ENCODE measurements around the gene TRIM39.

DNA sequence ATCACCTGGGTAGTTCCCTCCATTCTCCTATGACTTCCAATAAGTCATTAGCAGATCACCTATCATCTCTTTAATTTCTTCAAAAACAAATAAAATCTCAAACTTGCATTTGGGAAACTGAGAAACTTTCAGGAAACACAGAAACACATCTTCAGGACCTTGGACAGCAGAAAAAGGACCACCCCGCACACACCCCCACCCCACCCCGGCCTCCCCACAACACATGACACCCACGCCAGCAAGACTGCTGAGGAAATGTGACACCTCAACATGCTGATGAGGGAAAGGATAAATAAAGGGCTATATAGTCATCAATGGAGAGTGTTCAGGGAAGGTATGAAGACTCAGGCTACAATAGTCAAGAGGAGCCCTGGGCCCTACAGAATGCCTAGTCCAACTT, 15.6 kb upstream of the TRIM39 start:
- TF ChIP-seq, protein P1, sequence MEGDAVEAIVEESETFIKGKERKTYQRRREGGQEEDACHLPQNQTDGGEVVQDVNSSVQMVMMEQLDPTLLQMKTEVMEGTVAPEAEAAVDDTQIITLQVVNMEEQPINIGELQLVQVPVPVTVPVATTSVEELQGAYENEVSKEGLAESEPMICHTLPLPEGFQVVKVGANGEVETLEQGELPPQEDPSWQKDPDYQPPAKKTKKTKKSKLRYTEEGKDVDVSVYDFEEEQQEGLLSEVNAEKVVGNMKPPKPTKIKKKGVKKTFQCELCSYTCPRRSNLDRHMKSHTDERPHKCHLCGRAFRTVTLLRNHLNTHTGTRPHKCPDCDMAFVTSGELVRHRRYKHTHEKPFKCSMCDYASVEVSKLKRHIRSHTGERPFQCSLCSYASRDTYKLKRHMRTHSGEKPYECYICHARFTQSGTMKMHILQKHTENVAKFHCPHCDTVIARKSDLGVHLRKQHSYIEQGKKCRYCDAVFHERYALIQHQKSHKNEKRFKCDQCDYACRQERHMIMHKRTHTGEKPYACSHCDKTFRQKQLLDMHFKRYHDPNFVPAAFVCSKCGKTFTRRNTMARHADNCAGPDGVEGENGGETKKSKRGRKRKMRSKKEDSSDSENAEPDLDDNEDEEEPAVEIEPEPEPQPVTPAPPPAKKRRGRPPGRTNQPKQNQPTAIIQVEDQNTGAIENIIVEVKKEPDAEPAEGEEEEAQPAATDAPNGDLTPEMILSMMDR (IDR thresholded peaks at IDR 0.05), result no peak
- TF ChIP-seq ZNF121 (CRISPR knock-in tag; IDR thresholded peaks at IDR 0.05) (no peak), USF1 (CRISPR knock-in tag; IDR thresholded peaks at IDR 0.05) (no peak), TCF7 (CRISPR knock-in tag; IDR thresholded peaks at IDR 0.05; ENCODE audit: low read depth) (no peak), OVOL2 (CRISPR knock-in tag; IDR thresholded peaks at IDR 0.05; ENCODE audit: borderline replicate concordance) (no peak), ZNF263 (CRISPR knock-in tag; IDR thresholded peaks at IDR 0.05; ENCODE audit: low read depth) (no peak)
